SK-N-SH treated with all-trans-retinoic acid at 6 μM for 48 hours (cell line): ENCODE results near the gene PNKD.

ENCODE experiments used
- ATAC-seq: fragments of 200-7000 bp; cut with Tn5 transposase; 3 replicates; pipeline ENCODE4 v1.9.1; 2020; ENCODE audit warnings: mild to moderate bottlenecking, moderate library complexity
- ARNTL ChIP-seq: fragments of 450-650 bp; formaldehyde crosslinking; IDR thresholded peaks from 2 replicates; pipeline ENCODE4 v1.5.0; 2020; ENCODE audit warnings: low read depth, mild to moderate bottlenecking, moderate library complexity, borderline replicate concordance
- BACH2 ChIP-seq: fragments of 250-450 bp; sonication (Bioruptor Pico); IDR thresholded peaks from 2 replicates; pipeline ENCODE4 v1.9.0; 2021; ENCODE audit warnings: mild to moderate bottlenecking, borderline replicate concordance
- CSDC2 ChIP-seq: fragments of 250-450 bp; sonication (Bioruptor Pico); IDR thresholded peaks from 2 replicates; pipeline ENCODE4 v1.5.0; 2020; ENCODE audit warnings: mild to moderate bottlenecking, moderate library complexity
- CSRNP3 ChIP-seq: fragments of 250-450 bp; sonication (Bioruptor Pico); IDR thresholded peaks from 2 replicates; pipeline ENCODE4 v1.5.1; 2021; ENCODE audit warnings: mild to moderate bottlenecking, moderate library complexity
- ESRRG ChIP-seq: fragments of 250-450 bp; sonication (Bioruptor Pico); IDR thresholded peaks from 2 replicates; pipeline ENCODE4 v1.6.1; 2021; ENCODE audit warnings: mild to moderate bottlenecking
- GLIS3 ChIP-seq: fragments of 250-450 bp; sonication (Bioruptor Pico); IDR thresholded peaks from 2 replicates; pipeline ENCODE4 v1.5.0; 2020; ENCODE audit warnings: mild to moderate bottlenecking, moderate library complexity
- ISL1 ChIP-seq: fragments of 250-450 bp; sonication (Bioruptor Pico); IDR thresholded peaks from 2 replicates; pipeline ENCODE4 v2.1.2; 2022; ENCODE audit warnings: mild to moderate bottlenecking, moderate library complexity
- OSR1 ChIP-seq: fragments of 250-450 bp; sonication (Bioruptor Pico); IDR thresholded peaks from 2 replicates; pipeline ENCODE4 v1.8.0; 2022; ENCODE audit warnings: moderate library complexity, mild to moderate bottlenecking, inconsistent platforms
- PATZ1 ChIP-seq: fragments of 250-450 bp; sonication (Bioruptor Pico); IDR thresholded peaks from 2 replicates; pipeline ENCODE4 v1.8.0; 2020; ENCODE audit warnings: mild to moderate bottlenecking, moderate library complexity, borderline replicate concordance
- POU6F1 ChIP-seq: fragments of 250-450 bp; sonication (Bioruptor Pico); IDR thresholded peaks from 2 replicates; pipeline ENCODE4 v1.8.0; 2021; ENCODE audit warnings: low read depth, mild to moderate bottlenecking, moderate library complexity, borderline replicate concordance
- PPARA ChIP-seq: fragments of 250-450 bp; sonication (Bioruptor Pico); IDR thresholded peaks from 2 replicates; pipeline ENCODE4 v1.5.0; 2020; ENCODE audit warnings: mild to moderate bottlenecking, borderline replicate concordance
- SNAI2 ChIP-seq: fragments of 250-450 bp; sonication (Bioruptor Pico); IDR thresholded peaks from 2 replicates; pipeline ENCODE4 v1.5.0; 2020; ENCODE audit warnings: mild to moderate bottlenecking, moderate library complexity
- TCF4 ChIP-seq: fragments of 250-450 bp; sonication (Bioruptor Pico); IDR thresholded peaks from 2 replicates; pipeline ENCODE4 v1.8.0; 2021; ENCODE audit warnings: mild to moderate bottlenecking, moderate library complexity, borderline replicate concordance
- TOX ChIP-seq: fragments of 250-450 bp; sonication (Bioruptor Pico); IDR thresholded peaks from 2 replicates; pipeline ENCODE4 v1.8.0; 2021; ENCODE audit warnings: mild to moderate bottlenecking, moderate library complexity, borderline replicate concordance
- TSHZ2 ChIP-seq: fragments of 250-450 bp; sonication (Bioruptor Pico); IDR thresholded peaks from 2 replicates; pipeline ENCODE4 v1.5.0; 2020; ENCODE audit warnings: mild to moderate bottlenecking, moderate library complexity
- ZC3H10 ChIP-seq: fragments of 250-450 bp; sonication (Bioruptor Pico); IDR thresholded peaks from 2 replicates; pipeline ENCODE4 v1.5.1; 2021; ENCODE audit warnings: mild to moderate bottlenecking, moderate library complexity
- ZFP3 ChIP-seq: fragments of 250-450 bp; sonication (Bioruptor Pico); IDR thresholded peaks from 2 replicates; pipeline ENCODE4 v1.5.0; 2020; ENCODE audit warnings: mild to moderate bottlenecking, moderate library complexity
- ZFP30 ChIP-seq: fragments of 450-650 bp; formaldehyde crosslinking; IDR thresholded peaks from 2 replicates; pipeline ENCODE4 v1.5.0; 2022; ENCODE audit warnings: mild to moderate bottlenecking, moderate library complexity
- ZNF565 ChIP-seq: fragments of 450-650 bp; formaldehyde crosslinking; conservative IDR thresholded peaks from 2 replicates; pipeline ENCODE4 v1.5.0; 2020; ENCODE audit warnings: low read depth, mild to moderate bottlenecking, moderate library complexity
- ZNF70 ChIP-seq: fragments of 450-650 bp; formaldehyde crosslinking; IDR thresholded peaks from 2 replicates; pipeline ENCODE4 v1.5.0; 2020; ENCODE audit warnings: mild to moderate bottlenecking, moderate library complexity
- ZNF8 ChIP-seq: fragments of 450-650 bp; formaldehyde crosslinking; IDR thresholded peaks from 2 replicates; pipeline ENCODE4 v1.5.0; 2020; ENCODE audit warnings: mild to moderate bottlenecking, moderate library complexity

PNKD gene

GRCh38 chr2:218267259-218267658 is 3.1 kb upstream of the PNKD start (continued):
- TF ChIP-seq CSRNP3 (CRISPR knock-in tag) (no peak), OSR1 (CRISPR knock-in tag) (no peak), CSDC2 (CRISPR knock-in tag) (no peak)

- no peak for TF ChIP-seq GLIS3 (CRISPR knock-in tag)
- TF ChIP-seq ZFP3 (CRISPR knock-in tag), result no peak
- TF ChIP-seq ESRRG (CRISPR knock-in tag), result no peak
- no peak for TF ChIP-seq PPARA (CRISPR knock-in tag)
- TF ChIP-seq ZNF8, result no peak
- TF ChIP-seq ZNF70 (CRISPR knock-in tag), result no peak
- no peak for TF ChIP-seq ZC3H10 (CRISPR knock-in tag)
- TF ChIP-seq ZFP30 (CRISPR knock-in tag), result no peak
- TF ChIP-seq CSRNP3 (CRISPR knock-in tag), result no peak
- no peak for TF ChIP-seq CSDC2 (CRISPR knock-in tag)
- no peak for TF ChIP-seq PATZ1 (CRISPR knock-in tag)
- TF ChIP-seq OSR1 (CRISPR knock-in tag), result no peak
- TF ChIP-seq BACH2, result no peak
- no peak for TF ChIP-seq TOX (CRISPR knock-in tag)
- no peak for TF ChIP-seq TCF4 (CRISPR knock-in tag)
- no peak for TF ChIP-seq POU6F1
- TF ChIP-seq, all 23 proteins: peak for 0
- ATAC-seq, result no peak
Observed at GRCh38 chr2:218270721-218271486, 585 bp downstream of the PNKD start.

- TF ChIP-seq CSDC2 (CRISPR knock-in tag), result no peak
- TF ChIP-seq ZNF8, result no peak
- TF ChIP-seq TSHZ2 (CRISPR knock-in tag), result no peak
- TF ChIP-seq ZNF565 (CRISPR knock-in tag), result no peak
- TF ChIP-seq ZC3H10 (CRISPR knock-in tag), result no peak
- no peak for TF ChIP-seq ZNF70 (CRISPR knock-in tag)
- TF ChIP-seq ISL1 (CRISPR knock-in tag), result no peak
- no peak for TF ChIP-seq SNAI2 (CRISPR knock-in tag)
- TF ChIP-seq ARNTL (CRISPR knock-in tag), result no peak
- TF ChIP-seq OSR1 (CRISPR knock-in tag), result no peak
- no peak for ATAC-seq
Observed at GRCh38 chr2:218271487-218271797, 1.1 kb downstream of the PNKD start.
